ENCODE measurements around the gene GHR.

GHR gene

GRCh38 chr5:42745426-42745825 lies 322.2 kb downstream of the GHR start:
- TF ChIP-seq CTCF (IDR thresholded peaks at IDR 0.05) = peak; percentile 42; the same call in 1 of the 2 replicates

- no peak for TF ChIP-seq CTCF (IDR thresholded peaks at IDR 0.05)
These were observed 322.6 kb downstream of the GHR start for GRCh38 chr5:42745856-42746255.

GRCh38 chr5:42749020-42749419 lies 325.8 kb downstream of the GHR start:
- no peak for TF ChIP-seq CTCF (IDR thresholded peaks at IDR 0.05)

GRCh38 chr5:42750507-42750906 lies 327.3 kb downstream of the GHR start:
- no peak for TF ChIP-seq CTCF (IDR thresholded peaks at IDR 0.05)

GRCh38 chr5:42751044-42751443 lies 327.8 kb downstream of the GHR start:
- no peak for TF ChIP-seq CTCF (IDR thresholded peaks at IDR 0.05)

GRCh38 chr5:42753099-42753498 lies 329.9 kb downstream of the GHR start:
- no peak for TF ChIP-seq CTCF (IDR thresholded peaks at IDR 0.05)

- TF ChIP-seq CTCF (IDR thresholded peaks at IDR 0.05) = no peak
These were observed 333.7 kb downstream of the GHR start, which contains the start of gene CCDC152 for GRCh38 chr5:42756606-42757601. Gene CCDC152 (plus strand): TSS chr5:42756818. CDS start chr5:42759122, 2,304 bp downstream.

All from LNCAP (cell line).